GOT3 (cell line): ENCODE measurements around the gene SLC43A1.
A peak's percentile ranks its signal among the peaks of the same experiment; 100 is the strongest.
"Not testable (repeated sequence)": the region's sequence is repeated elsewhere in the genome, so short reads cannot be mapped to it uniquely, and the experiment has no call there.

Experiments
- DNase-seq: peaks from one replicate; lab custom pipeline; 2025; ENCODE audit warnings: mixed read lengths; lab: John Stamatoyannopoulos, UW

The SLC43A1 gene

GRCh38 chr11:57460758-57461749, 54.4 kb downstream of the SLC43A1 start:
- DNase-seq, result no peak

GRCh38 chr11:57460022-57460757, 55.3 kb downstream of the SLC43A1 start, which contains the start of gene RTN4RL2:
TSS of gene RTN4RL2 (plus strand) at chr11:57460528. CDS start at chr11:57460866, 338 bp downstream.
- no peak for DNase-seq

- DNase-seq, result no peak
Observed at GRCh38 chr11:57459164-57460021, 56.1 kb downstream of the SLC43A1 start.

- no peak for DNase-seq
Observed at GRCh38 chr11:57458410-57459163, 56.9 kb downstream of the SLC43A1 start.

GRCh38 chr11:57458060-57458409, 57.5 kb downstream of the SLC43A1 start:
- DNase-seq, result no peak

- DNase-seq, result no peak
Observed at GRCh38 chr11:57457643-57458023, 57.9 kb downstream of the SLC43A1 start.

GRCh38 chr11:57456960-57457642, 58.4 kb downstream of the SLC43A1 start:
- DNase-seq, result peak; percentile 71

GRCh38 chr11:57453543-57454177, 61.8 kb downstream of the SLC43A1 start:
- no peak for DNase-seq

GRCh38 chr11:57446055-57446454, 69.4 kb downstream of the SLC43A1 start:
- DNase-seq, result no peak

GRCh38 chr11:57445122-57445394, 70.4 kb downstream of the SLC43A1 start:
- DNase-seq, result not testable (repeated sequence)

- no peak for DNase-seq
Observed at GRCh38 chr11:57444362-57445121, 71.0 kb downstream of the SLC43A1 start.

GRCh38 chr11:57440744-57441414, 74.6 kb downstream of the SLC43A1 start:
- DNase-seq, result no peak

GRCh38 chr11:57439786-57440185, 75.7 kb downstream of the SLC43A1 start:
- DNase-seq, result no peak

GRCh38 chr11:57438345-57439285, 76.9 kb downstream of the SLC43A1 start:
- DNase-seq, result no peak

GRCh38 chr11:57436031-57436430, 79.5 kb downstream of the SLC43A1 start:
- DNase-seq, result no peak

- no peak for DNase-seq
Observed at GRCh38 chr11:57434640-57435546, 80.6 kb downstream of the SLC43A1 start.
